GM23338 (cell line): Measurements from ENCODE around the gene TELO2. TPM values are rescaled to one million over a fixed set of nuclear protein-coding genes. Genes with fewer than 3 reads are reported as not detected.

ENCODE experiments used
- ATAC-seq: fragments of 200-7000 bp; cut with Tn5 transposase; 3 replicates; pipeline ENCODE4 v1.9.1; 2020
- DNase-seq: peaks from one replicate; pipeline ENCODE4 v3.0.0-alpha.2; 2015; ENCODE audit warnings: low spot score
- H2AFZ ChIP-seq: fragments of 200-600 bp; sonication (generic); 2 replicates; pipeline ENCODE4 v1.8.0; 2016; ENCODE audit warnings: antibody characterized with exemption, mild to moderate bottlenecking, moderate library complexity
- H3F3A ChIP-seq: fragments of 200-600 bp; sonication (generic); replicated peaks from 2 replicates; pipeline ENCODE4 v1.8.0; 2017; ENCODE audit warnings: antibody characterized with exemption, mixed run types, low read depth
- H3K27ac ChIP-seq: fragments of 200-600 bp; sonication (generic); 2 replicates; pipeline ENCODE4 v1.6.1; 2016; ENCODE audit warnings: low read depth
- H3K27me3 ChIP-seq: fragments of 200-600 bp; sonication (generic); 2 replicates; pipeline ENCODE4 v1.8.0; 2016; ENCODE audit warnings: mild to moderate bottlenecking, mixed run types, moderate library complexity; ENCODE audit not compliant: insufficient read depth
- H3K36me3 ChIP-seq: fragments of 200-600 bp; sonication (generic); 2 replicates; pipeline ENCODE4 v1.8.0; 2016; ENCODE audit warnings: mild to moderate bottlenecking; ENCODE audit not compliant: insufficient read depth
- H3K4me1 ChIP-seq: fragments of 200-600 bp; sonication (generic); 2 replicates; pipeline ENCODE4 v1.8.0; 2016; ENCODE audit warnings: mild to moderate bottlenecking, moderate library complexity; ENCODE audit not compliant: insufficient read depth
- H3K4me2 ChIP-seq: fragments of 200-600 bp; sonication (generic); 2 replicates; pipeline ENCODE4 v1.7.1; 2017; ENCODE audit warnings: mixed run types
- H3K4me3 ChIP-seq: fragments of 200-600 bp; sonication (generic); 2 replicates; pipeline ENCODE4 v1.6.1; 2016; ENCODE audit warnings: mixed run types
- H3K79me2 ChIP-seq: fragments of 200-600 bp; sonication (generic); replicated peaks from 2 replicates; pipeline ENCODE4 v1.8.0; 2017; ENCODE audit warnings: mild to moderate bottlenecking; ENCODE audit not compliant: insufficient read depth
- H3K9me2 ChIP-seq: fragments of 200-600 bp; sonication (generic); 2 replicates; pipeline ENCODE4 v1.8.0; 2017; ENCODE audit not compliant: insufficient read depth
- H4K20me1 ChIP-seq: fragments of 200-600 bp; sonication (generic); replicated peaks from 2 replicates; pipeline ENCODE4 v1.8.0; 2017; ENCODE audit warnings: mild to moderate bottlenecking; ENCODE audit not compliant: insufficient read depth
- H3K27ac Mint-ChIP-seq: 2 replicates; pipeline ENCODE4 v1.8.0; 2020; ENCODE audit warnings: inconsistent platforms, mild to moderate bottlenecking, moderate library complexity, mixed read lengths
- H3K27me3 Mint-ChIP-seq: 3 replicates; pipeline ENCODE4 v1.8.0; 2022; ENCODE audit warnings: low read depth, mild to moderate bottlenecking, moderate library complexity, mixed read lengths, inconsistent platforms; ENCODE audit not compliant: insufficient read depth, poor library complexity
- H3K36me3 Mint-ChIP-seq: 3 replicates; pipeline ENCODE4 v1.8.0; 2021; ENCODE audit warnings: low read depth, mild to moderate bottlenecking, inconsistent platforms, moderate library complexity, mixed read lengths
- H3K4me1 Mint-ChIP-seq: 3 replicates; pipeline ENCODE4 v1.8.0; 2020; ENCODE audit warnings: mild to moderate bottlenecking, inconsistent platforms, mixed read lengths
- H3K4me3 Mint-ChIP-seq: 3 replicates; pipeline ENCODE4 v1.8.0; 2021; ENCODE audit warnings: moderate library complexity, mild to moderate bottlenecking, inconsistent platforms, mixed read lengths
- H3K9me3 Mint-ChIP-seq: 3 replicates; pipeline ENCODE4 v1.8.0; 2020; ENCODE audit warnings: moderate library complexity, mild to moderate bottlenecking, inconsistent platforms, mixed read lengths
- CREB1 ChIP-seq: fragments of 250-450 bp; sonication (Bioruptor Pico); IDR thresholded peaks from 2 replicates; pipeline ENCODE4 v1.5.0; 2020; ENCODE audit warnings: low read depth, mild to moderate bottlenecking, moderate library complexity
- CTCF ChIP-seq, 2 experiments: fragments of 200-600 bp in 1 of 2; sonication (generic) in 1 of 2; conservative IDR thresholded peaks; 2 replicates each; pipeline versions ENCODE4 v1.5.1 to v1.6.1; 2016 to 2017; ENCODE audit warnings: antibody characterized with exemption in 2 of 2, low read depth in 2 of 2, mild to moderate bottlenecking in 2 of 2, moderate library complexity in 1 of 2
- JUNB ChIP-seq: IDR thresholded peaks from one replicate; pipeline ENCODE4 v1.6.1; 2016; ENCODE audit warnings: antibody characterized with exemption; ENCODE audit not compliant: unreplicated experiment
- REST ChIP-seq: IDR thresholded peaks from one replicate; pipeline ENCODE4 v1.6.1; 2018; ENCODE audit warnings: antibody characterized with exemption; ENCODE audit not compliant: unreplicated experiment
- STAT1 ChIP-seq: IDR thresholded peaks from one replicate; pipeline ENCODE4 v1.6.1; 2016; ENCODE audit warnings: antibody characterized with exemption; ENCODE audit not compliant: unreplicated experiment
- ZNF331 ChIP-seq: fragments of 250-450 bp; sonication (Bioruptor Pico); IDR thresholded peaks from 2 replicates; pipeline ENCODE4 v1.5.0; 2020; ENCODE audit warnings: low read depth, mild to moderate bottlenecking, moderate library complexity
- ZNF462 ChIP-seq: fragments of 250-450 bp; sonication (Bioruptor Pico); IDR thresholded peaks from 2 replicates; pipeline ENCODE4 v1.5.0; 2020; ENCODE audit warnings: mild to moderate bottlenecking, moderate library complexity
- polyA plus RNA-seq: library from polyadenylated mRNA; unstranded; fragments of >200 nt; fragmentation: Nextera tagmentation; extraction: Ambion mirVana; gene quantifications from 2 replicates; pipeline ENCODE4 v1.2.1, GENCODE V29; 2016
- total RNA-seq: library from RNA; depleted of rRNA; stranded (reverse); fragments of >200 nt; shearing (Covaris generic); gene quantifications from 2 replicates; pipeline ENCODE4 v1.2.3, GENCODE V29; 2014

TELO2 gene
- total and polyA plus RNA-seq, 2 experiments from 2014 or later = 45.4 to 76.0 TPM

GRCh38 chr16:1506494-1507213 lies 13.5 kb downstream of the TELO2 start:
- Mint-ChIP-seq H3K27me3 (peaks cover 10% of the 10 kb centered on the region), H3K27ac (no peak overlapping the region), H3K36me3 (peaks cover 29% of the 10 kb centered on the region), H3K4me1 (no peaks in the 10 kb centered on the region), H3K9me3 (no peaks in the 10 kb centered on the region), H3K4me3 (no peak overlapping the region)
- Histone ChIP-seq H3K36me3 (0 out of 2 replicates have a peak, but pooled peaks cover 5% of the 10 kb centered on the region), H3K4me3 (no peak overlapping the region), H4K20me1 (0 out of 2 replicates have a peak, but pooled peaks cover 4% of the 10 kb centered on the region), H3K79me2 (no peaks in the 10 kb centered on the region), H3K4me1 (no peaks in the 10 kb centered on the region), H3K27me3 (no peaks in the 10 kb centered on the region), H2AFZ (no peak overlapping the region), H3F3A (no peaks in the 10 kb centered on the region), H3K9me2 (no peaks in the 10 kb centered on the region), H3K27ac (no peak overlapping the region), H3K4me2 (no peak overlapping the region)
- no peak for TF ChIP-seq JUNB
- no peak for TF ChIP-seq CTCF (conservative IDR thresholded peaks at IDR 0.05; ENCODE audit: low read depth in 2 of 2)
- TF ChIP-seq ZNF462 (CRISPR knock-in tag) = no peak
- TF ChIP-seq STAT1 = no peak
- no peak for TF ChIP-seq REST
- TF ChIP-seq ZNF331 = no peak
- no peak for TF ChIP-seq CREB1 (CRISPR knock-in tag)
- ATAC-seq = no peak
- DNase-seq = no peak
